HepG2 (cell line): ENCODE data around the gene PDC. TPM values are rescaled to one million over a fixed set of nuclear protein-coding genes. Genes with fewer than 3 reads are reported as not detected.

ENCODE experiments used
- ATAC-seq: fragments of 200-7000 bp; cut with Tn5 transposase; 3 replicates; pipeline ENCODE4 v1.9.1; 2020; ENCODE audit warnings: mild to moderate bottlenecking, moderate library complexity
- BruUV-seq: library from RNA; stranded (reverse); fragments of 400-500 nt; replicated peaks from 2 replicates; lab custom pipeline; 2021; lab: Mats Ljungman, UMichigan
- CTCF ChIA-PET: fragments of 300-600 bp; formaldehyde crosslinking; extraction: SDS; loops from one replicate; lab custom pipeline; 2021; ENCODE audit warnings: low total read pairs, inconsistent platforms, low intra/inter-chr PET ratio; lab: Yijun Ruan, JAX
- POLR2A ChIA-PET: fragments of 350-600 bp; sonication (Branson Sonifier 250); formaldehyde crosslinking; loops from one replicate; lab custom pipeline; 2020; ENCODE audit warnings: antibody characterized with exemption, inconsistent platforms; lab: Yijun Ruan, JAX
- DNase-seq: peaks from one replicate; pipeline ENCODE4 v3.0.0-alpha.2; 2015; ENCODE audit warnings: low spot score
- FAIRE-seq: peaks from 3 replicates; lab custom pipeline; 2011; peaks lifted over from hg19 to GRCh38; lab: Jason Lieb, UNC
- H2AFZ ChIP-seq: one replicate; pipeline ENCODE4 v1.6.1; 2011; ENCODE audit warnings: low read length, inconsistent platforms
- H3K27ac ChIP-seq: fragments of 300-600 bp; 3 replicates; pipeline ENCODE4 v1.8.0; 2011; ENCODE audit warnings: mixed run types, mild to moderate bottlenecking, mixed read lengths, low read length, inconsistent platforms; ENCODE audit not compliant: insufficient read depth; ENCODE audit errors: extremely low read length
- H3K27me3 ChIP-seq, 2 experiments: fragments of 200-600 bp in 1 of 2; 2 replicates in 1 of 2; 3 replicates in 1 of 2; pipeline versions ENCODE4 v1.6.0 to v1.8.0; 2011; ENCODE audit warnings: low read length in 2 of 2, mild to moderate bottlenecking in 2 of 2, moderate library complexity in 2 of 2, inconsistent platforms in 1 of 2; ENCODE audit not compliant: insufficient read depth in 2 of 2, control insufficient read depth in 1 of 2
- H3K36me3 ChIP-seq, 2 experiments: fragments of 200-600 bp in 1 of 2; replicated peaks in 1 of 2; 2 replicates in 1 of 2; 3 replicates in 1 of 2; pipeline versions ENCODE4 v1.5.1 to v1.8.0; 2011; ENCODE audit warnings: low read length in 2 of 2, inconsistent platforms in 1 of 2; ENCODE audit not compliant: insufficient read depth in 2 of 2, control insufficient read depth in 1 of 2
- H3K4me1 ChIP-seq: 2 replicates; pipeline ENCODE4 v1.5.1; 2012; ENCODE audit warnings: low read length, inconsistent platforms; ENCODE audit not compliant: insufficient read depth
- H3K4me2 ChIP-seq: 2 replicates; pipeline ENCODE4 v1.6.0; 2011; ENCODE audit warnings: low read depth, low read length, inconsistent platforms
- H3K4me3 ChIP-seq, 3 experiments: fragments of 200-600 bp in 1 of 3; sonication (generic), shearing (Covaris generic) in 1 of 3; replicated peaks in 1 of 3; 2 replicates each; pipeline ENCODE4 v1.5.1; 2011 to 2016; ENCODE audit warnings: low read length in 3 of 3, inconsistent platforms in 2 of 3, low read depth in 2 of 3, mild to moderate bottlenecking in 2 of 3, control low read depth in 1 of 3, mixed read lengths in 1 of 3; ENCODE audit not compliant: insufficient read depth in 1 of 3
- H3K79me2 ChIP-seq: one replicate; pipeline ENCODE4 v1.6.1; 2011; ENCODE audit warnings: low read length, inconsistent platforms; ENCODE audit not compliant: insufficient read depth
- H3K9ac ChIP-seq: 2 replicates; pipeline ENCODE4 v1.6.0; 2011; ENCODE audit warnings: mild to moderate bottlenecking, low read depth, low read length, inconsistent platforms; ENCODE audit not compliant: insufficient read depth
- H3K9me3 ChIP-seq: 2 replicates; pipeline ENCODE4 v1.5.1; 2012; ENCODE audit warnings: mild to moderate bottlenecking, low read length
- H4K20me1 ChIP-seq: 2 replicates; pipeline ENCODE4 v1.6.0; 2011; ENCODE audit warnings: inconsistent platforms, mild to moderate bottlenecking, low read length, moderate library complexity; ENCODE audit not compliant: insufficient read depth
- DBP ChIP-seq: sonication (generic); formaldehyde crosslinking; IDR thresholded peaks from 2 replicates; pipeline ENCODE4 v1.4.0; 2020; ENCODE audit warnings: missing genetic modification reagents; ENCODE audit errors: not compliant biosample characterization
- KLF6 ChIP-seq: IDR thresholded peaks from 2 replicates; pipeline ENCODE4 v1.8.0; 2016; ENCODE audit warnings: missing biosample characterization, missing genetic modification reagents
- MEF2D ChIP-seq: sonication (generic); formaldehyde crosslinking; IDR thresholded peaks from 2 replicates; pipeline ENCODE4 v1.5.1; 2020; ENCODE audit warnings: mild to moderate bottlenecking, missing genetic modification reagents
- POLR2AphosphoS2 ChIP-seq: IDR thresholded peaks from 2 replicates; pipeline ENCODE4 v1.6.1; 2011; ENCODE audit warnings: low read depth, low read length, improper control_type of control experiment
- ZBTB38 ChIP-seq: sonication (generic); formaldehyde crosslinking; IDR thresholded peaks from 2 replicates; pipeline ENCODE4 v1.5.1; 2020; ENCODE audit warnings: mild to moderate bottlenecking, missing genetic modification reagents
- ZIK1 ChIP-seq: sonication (generic); formaldehyde crosslinking; IDR thresholded peaks from 2 replicates; pipeline ENCODE4 v1.5.0; 2020; ENCODE audit warnings: mild to moderate bottlenecking, low read depth, missing genetic modification reagents, borderline replicate concordance
- ZNF530 ChIP-seq: sonication (generic); formaldehyde crosslinking; IDR thresholded peaks from 2 replicates; pipeline ENCODE4 v1.5.0; 2020; ENCODE audit warnings: low read depth, mild to moderate bottlenecking, missing genetic modification reagents
- ZNF550 ChIP-seq: sonication (generic); formaldehyde crosslinking; IDR thresholded peaks from 2 replicates; pipeline ENCODE4 v1.4.0; 2020; ENCODE audit warnings: mild to moderate bottlenecking, missing genetic modification reagents, borderline replicate concordance
- ZNF562 ChIP-seq: sonication (generic); formaldehyde crosslinking; IDR thresholded peaks from 2 replicates; pipeline ENCODE4 v1.8.0; 2022; ENCODE audit warnings: missing genetic modification reagents, borderline replicate concordance
- ZNF569 ChIP-seq: sonication (generic); formaldehyde crosslinking; IDR thresholded peaks from 2 replicates; pipeline ENCODE4 v1.5.0; 2020; ENCODE audit warnings: mild to moderate bottlenecking, missing genetic modification reagents, moderate library complexity, borderline replicate concordance
- ZNF878 ChIP-seq: sonication (generic); formaldehyde crosslinking; IDR thresholded peaks from 2 replicates; pipeline ENCODE4 v1.8.1; 2023; ENCODE audit warnings: mild to moderate bottlenecking, missing genetic modification reagents, moderate library complexity
- WGBS: methylation state at CpG from one replicate; pipeline ENCODE4 v1.1.6; 2017; ENCODE audit warnings: low lambda C conversion rate; 5-methylcytosine and 5-hydroxymethylcytosine counted together
- in situ Hi-C: cut with HindIII; loops from 2 replicates; pipeline ENCODE4 v1.10.0; 2017; ENCODE audit warnings: low pct_unique_long_range_greater_than_20kb; ENCODE audit not compliant: extremely low pct_ligation_motif_present
- intact Hi-C: fragments of 100-400 bp; cut with micrococcal nuclease; formaldehyde crosslinking; loops from one replicate; pipeline ENCODE4 v1.10.0; 2022; ENCODE audit not compliant: unreplicated experiment
- polyA plus RNA-seq, 8 experiments: library from polyadenylated mRNA; depleted of rRNA in 3 of 8; stranded (reverse) in 7 of 8; unstranded in 1 of 8; fragments of >200 nt; fragmentation: Illumina TruSeq in 4 of 8; extraction: Trizol in 4 of 8; gene quantifications; 2 replicates each; pipeline versions ENCODE4 v1.2.1 to v1.2.3, GENCODE V29; 2011 to 2016; ENCODE audit warnings: low read depth in 4 of 8, missing spikeins in 1 of 8, mixed read lengths in 1 of 8; ENCODE audit not compliant: insufficient read depth in 1 of 8
- total RNA-seq, 5 experiments: library from RNA; depleted of rRNA; stranded (reverse); fragments of >200 nt; fragmentation: Illumina TruSeq; extraction: Trizol; gene quantifications; 2 replicates each; pipeline ENCODE4 v1.2.3, GENCODE V29; 2016; ENCODE audit warnings: low read depth in 1 of 5

The PDC gene
- total and polyA plus RNA-seq, 2 of the 13 experiments (the other 11 are each of a cell fraction or from before 2014, with no cell fraction given) = not detected

- Histone ChIP-seq H3K27ac (no peak overlapping the region), H4K20me1 (no peaks in the 10 kb centered on the region), H3K27me3 (no peaks in the 10 kb centered on the region; a peak in 1 of 5 replicates), H3K9ac (no peak overlapping the region), H3K36me3 (no peaks in the 10 kb centered on the region), H3K4me3 (no peak overlapping the region), H3K4me1 (no peaks in the 10 kb centered on the region), H2AFZ (no peak overlapping the region), H3K79me2 (no peaks in the 10 kb centered on the region), H3K9me3 (no peaks in the 10 kb centered on the region), H3K4me2 (no peak overlapping the region)
- ChIA-PET POLR2A (no interaction called here), CTCF (no interaction called here)
- BruUV-seq = no TSS peak
- no peak for FAIRE-seq
- DNase-seq = no peak
- 62% methylated on average over 1 of the region's 1 CpG for WGBS
- in situ Hi-C loops = no loop called here
- intact Hi-C loops = no loop called here
- ATAC-seq = no peak
- TF ChIP-seq ZBTB38 (CRISPR knock-in tag) (no peak), ZNF562 (CRISPR knock-in tag) (no peak), ZNF550 (CRISPR knock-in tag) (no peak), DBP (CRISPR knock-in tag) (no peak), ZIK1 (CRISPR knock-in tag) (no peak), ZNF878 (CRISPR knock-in tag) (no peak), ZNF569 (CRISPR knock-in tag) (no peak), MEF2D (CRISPR knock-in tag) (no peak), ZNF530 (CRISPR knock-in tag) (no peak), POLR2AphosphoS2 (no peak), KLF6 (CRISPR knock-in tag) (no peak)
Observed at GRCh38 chr1:186499571-186499970, 38.7 kb upstream of the PDC start.
